ENCODE measurements around the gene SEC23B.
"Not testable (repeated sequence)": the region's sequence is repeated elsewhere in the genome, so short reads cannot be mapped to it uniquely, and the experiment has no call there.

The SEC23B gene

DNA sequence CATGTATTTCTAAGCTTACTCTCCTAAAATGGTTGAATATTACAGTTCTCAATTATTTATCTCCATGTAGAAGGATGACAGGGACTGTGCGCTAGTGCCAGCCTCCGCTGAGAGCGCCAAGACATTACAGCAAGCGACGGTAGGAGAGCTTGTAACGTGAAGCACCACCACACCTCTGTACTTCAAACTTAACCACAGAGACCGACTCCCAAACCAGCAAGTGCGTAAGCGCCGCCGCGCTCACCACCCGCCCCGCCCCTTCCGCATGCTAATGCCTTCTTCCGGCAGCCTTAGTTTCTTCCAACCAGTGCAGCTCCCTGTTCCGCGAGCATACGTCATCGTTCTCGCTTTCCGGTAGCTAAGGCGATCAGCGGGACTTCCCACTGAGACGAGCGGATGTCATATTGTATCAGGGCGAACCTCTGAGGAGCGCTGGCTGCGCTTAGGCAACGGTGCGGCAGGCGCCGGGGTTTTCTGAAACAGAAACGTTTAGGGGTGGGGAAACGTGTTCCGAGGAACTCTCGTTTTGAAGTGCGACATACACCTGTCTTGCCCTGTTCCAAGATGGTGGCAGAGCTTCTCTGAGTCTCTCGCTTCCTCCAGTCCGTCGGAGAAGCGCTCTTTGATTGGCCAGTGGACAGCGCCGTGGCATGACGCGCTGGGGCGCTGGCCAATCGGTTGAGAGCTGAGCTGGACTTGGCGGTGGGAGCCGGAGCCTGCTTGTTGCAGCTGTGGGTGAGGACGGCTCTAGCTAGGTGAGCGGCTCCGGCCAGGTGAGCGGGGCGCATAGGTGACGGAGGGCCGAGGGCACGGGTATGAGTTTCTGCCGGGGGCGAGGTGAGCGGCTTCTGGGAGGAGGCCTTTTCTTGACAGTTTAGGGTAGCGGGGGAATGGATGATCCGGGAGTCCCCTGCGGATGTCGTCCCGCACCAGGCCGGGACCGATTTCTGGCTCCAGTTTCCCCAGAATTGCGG is at the start of gene SEC23B:
TSS of gene SEC23B (plus strand) at position 723 of the 974 bp plus-strand sequence. CDS start 2,896 bp downstream, outside the sequence.
- peak; percentile 96 for DNase-seq (ENCODE audit: low read depth)

DNA sequence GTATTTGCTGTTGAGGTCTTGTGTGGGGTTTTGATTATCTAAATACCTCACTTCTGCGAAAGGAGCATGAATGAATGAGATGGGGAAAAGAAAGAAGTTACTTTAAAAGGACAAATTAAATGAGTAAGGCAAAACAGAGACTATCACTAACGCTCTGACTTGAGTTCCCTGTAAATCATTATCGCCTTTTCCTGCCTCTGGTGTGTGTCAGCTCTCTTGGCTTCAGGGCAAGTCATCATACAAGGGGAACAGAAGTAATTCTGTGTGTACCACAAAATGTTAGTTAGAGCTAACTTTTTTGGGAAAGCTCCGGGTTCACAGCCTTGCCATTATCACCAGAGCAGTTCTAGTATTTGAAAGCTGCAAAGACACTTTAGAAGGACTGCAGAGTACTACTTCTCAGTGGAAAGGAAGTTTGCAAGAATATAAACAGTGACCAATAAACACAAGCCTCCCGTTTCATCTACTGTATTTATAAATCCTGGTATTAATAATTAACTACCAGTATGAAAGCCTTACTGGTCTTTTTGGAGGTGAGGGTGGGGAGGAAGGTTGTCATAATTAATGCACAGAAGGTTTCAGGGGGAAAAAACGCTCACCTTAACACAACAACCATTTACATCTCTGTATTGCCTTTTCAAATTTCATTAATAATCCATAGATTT is 42.1 kb upstream of the SEC23B start:
- DNase-seq (ENCODE audit: low read depth) = no peak

DNA sequence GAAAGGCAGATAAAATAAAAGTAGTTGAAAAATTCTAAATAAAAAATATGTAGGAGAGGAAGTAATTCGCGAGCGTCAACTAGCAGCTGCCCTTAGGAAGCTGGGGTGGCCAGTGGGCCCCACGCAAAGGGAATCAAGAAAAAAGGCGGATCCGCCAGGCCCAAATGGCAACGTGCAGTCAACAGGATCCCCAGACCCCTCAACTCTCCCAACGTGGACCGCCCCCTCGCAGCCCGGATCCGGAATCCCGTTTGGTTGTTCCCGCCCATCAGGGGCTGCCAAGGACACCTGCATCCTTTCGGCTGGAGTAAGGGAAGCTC is 41.2 kb upstream of the SEC23B start:
- no peak for DNase-seq (ENCODE audit: low read depth)

DNA sequence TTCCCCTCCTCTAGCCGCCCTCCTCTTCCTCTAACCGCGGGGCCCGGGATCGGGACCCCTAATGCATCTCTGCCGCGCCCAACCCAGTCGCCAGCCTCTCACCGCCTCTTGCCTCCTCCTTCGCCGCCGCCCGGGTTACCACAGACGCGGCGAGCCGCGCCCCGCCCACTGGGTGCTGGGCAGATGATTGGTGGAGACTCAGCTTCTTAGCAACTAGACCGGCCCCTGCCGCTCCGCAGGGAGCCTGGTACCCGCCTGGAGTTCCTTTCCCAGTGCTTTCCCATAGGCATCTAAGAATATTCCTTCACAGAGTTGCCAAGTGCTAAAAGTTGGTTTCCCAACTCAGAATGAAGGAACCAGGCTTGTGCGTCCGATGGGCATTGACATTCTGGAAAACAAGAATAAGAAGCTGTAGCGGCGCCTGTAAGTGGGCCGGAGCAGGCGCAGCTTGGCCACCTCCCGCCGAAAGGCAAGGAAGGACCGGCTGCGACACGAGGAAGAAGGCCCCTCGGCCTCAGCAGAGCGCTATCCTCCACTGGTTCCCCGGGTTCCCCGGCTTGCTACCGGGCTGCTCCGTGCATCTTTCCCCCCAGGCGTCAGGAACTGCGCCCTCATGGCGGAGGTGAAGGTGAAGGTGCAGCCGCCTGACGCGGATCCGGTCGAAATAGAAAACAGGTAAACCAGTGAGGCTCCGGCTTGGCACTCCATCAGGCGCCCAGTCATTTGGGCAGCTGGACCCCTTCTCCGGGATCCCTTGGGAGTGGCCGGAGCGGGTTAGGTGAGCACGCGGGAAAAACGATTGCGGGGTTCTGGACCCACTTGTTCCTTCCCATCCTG is 40.6 kb upstream of the SEC23B start, which contains the start of the genes DZANK1 and POLR3F:
TSS of gene DZANK1 (minus strand) at position 137 of the 837 bp plus-strand sequence. CDS start 1,672 bp downstream, outside the sequence.
TSS of gene POLR3F (plus strand) at position 497 of the 837 bp plus-strand sequence. CDS start at position 614, 117 bp downstream.
- DNase-seq (ENCODE audit: low read depth) = peak; percentile 90

DNA sequence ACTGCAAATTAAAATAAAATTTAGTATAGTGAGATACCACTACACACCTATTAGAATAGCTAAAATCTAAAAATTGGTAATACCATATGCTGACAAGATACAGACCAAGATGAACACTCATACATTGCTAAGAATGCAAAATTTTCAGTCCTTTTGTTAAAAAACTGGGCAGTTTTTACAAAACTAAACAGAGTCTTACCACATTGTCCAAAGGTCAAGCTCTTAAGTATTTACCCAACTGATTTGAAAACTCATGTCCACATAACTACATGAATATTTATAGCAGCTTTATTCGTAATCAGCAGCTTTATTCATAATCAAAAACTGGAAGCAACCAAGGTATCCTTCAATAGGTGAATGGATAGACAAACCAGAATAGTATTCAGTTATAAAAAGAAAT is 30.5 kb upstream of the SEC23B start:
- no peak for DNase-seq (ENCODE audit: low read depth)

DNA sequence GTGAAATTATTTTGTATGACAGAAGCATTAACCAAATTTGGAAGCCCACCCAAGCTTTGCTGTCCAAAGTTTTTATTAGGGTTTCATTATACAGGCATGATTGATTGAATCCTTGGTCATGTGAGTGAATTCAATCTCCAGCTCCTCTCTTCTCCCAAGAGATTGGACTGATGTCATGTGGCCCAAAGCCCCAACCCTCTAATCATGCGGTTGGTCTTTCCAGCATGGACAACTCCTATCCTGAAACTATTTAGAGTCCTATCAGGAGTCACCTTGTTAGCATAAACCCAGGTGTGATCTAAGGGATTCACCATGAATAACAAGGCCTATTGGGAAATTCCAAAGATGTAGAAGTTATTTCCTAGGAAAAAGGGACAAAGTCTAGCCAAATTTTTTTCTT is 29.9 kb upstream of the SEC23B start:
- DNase-seq (ENCODE audit: low read depth) = no peak

DNA sequence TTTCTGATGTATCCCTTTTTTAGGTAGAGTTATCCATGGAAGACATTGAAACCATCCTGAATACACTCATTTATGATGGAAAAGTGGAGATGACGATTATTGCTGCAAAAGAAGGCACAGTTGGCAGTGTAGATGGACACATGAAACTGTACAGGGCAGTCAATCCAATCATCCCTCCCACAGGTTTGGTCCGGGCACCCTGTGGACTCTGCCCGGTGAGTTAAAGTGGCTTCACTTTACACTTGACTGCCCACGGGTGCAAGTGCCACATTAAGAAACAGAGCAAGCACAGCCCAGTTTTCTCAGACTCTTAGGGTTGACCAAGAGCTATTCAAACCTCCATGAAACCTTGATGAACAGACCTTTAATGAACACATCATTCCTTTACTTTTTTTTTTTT is 26.1 kb upstream of the SEC23B start:
- DNase-seq (ENCODE audit: low read depth) = no peak

DNA sequence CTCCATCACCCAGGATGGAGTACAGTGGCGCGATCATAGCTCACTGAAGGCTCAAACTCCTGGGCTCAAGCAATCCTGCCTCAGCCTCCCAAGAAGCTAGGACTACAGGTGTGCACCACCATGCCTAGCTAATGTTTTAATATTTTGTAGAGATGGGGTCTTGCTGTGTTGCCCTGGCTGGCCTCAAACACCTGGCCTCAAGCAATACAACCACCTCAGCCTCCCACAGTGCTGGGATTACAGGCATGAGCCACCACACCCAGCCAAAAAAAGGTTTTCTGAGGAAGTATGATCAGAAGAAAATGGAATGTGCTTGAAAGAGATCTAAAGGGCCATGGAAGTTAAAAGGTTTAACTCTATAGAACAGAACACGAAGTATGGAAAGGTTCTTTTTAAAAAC is 19.4 kb upstream of the SEC23B start:
- DNase-seq (ENCODE audit: low read depth) = no peak

DNA sequence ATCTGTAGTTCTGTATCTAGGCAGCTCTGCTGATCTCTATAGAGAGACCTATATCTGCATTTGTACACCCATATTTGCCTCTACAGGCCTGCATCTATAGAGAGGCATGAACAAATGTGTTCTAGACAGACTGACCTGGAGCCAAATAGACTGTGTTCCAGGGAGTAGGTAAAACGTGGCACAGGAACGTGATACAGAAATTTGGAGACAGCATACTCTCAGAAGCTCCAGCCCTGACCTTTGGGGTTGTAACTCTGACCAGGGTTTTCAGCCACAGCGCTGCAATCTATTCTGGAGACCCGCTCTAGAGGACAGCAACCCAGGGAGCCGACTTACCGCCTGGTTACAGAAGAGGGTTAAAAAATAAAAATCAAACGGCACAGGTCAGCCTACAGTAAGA is 11.7 kb upstream of the SEC23B start:
- no peak for DNase-seq (ENCODE audit: low read depth)

DNA sequence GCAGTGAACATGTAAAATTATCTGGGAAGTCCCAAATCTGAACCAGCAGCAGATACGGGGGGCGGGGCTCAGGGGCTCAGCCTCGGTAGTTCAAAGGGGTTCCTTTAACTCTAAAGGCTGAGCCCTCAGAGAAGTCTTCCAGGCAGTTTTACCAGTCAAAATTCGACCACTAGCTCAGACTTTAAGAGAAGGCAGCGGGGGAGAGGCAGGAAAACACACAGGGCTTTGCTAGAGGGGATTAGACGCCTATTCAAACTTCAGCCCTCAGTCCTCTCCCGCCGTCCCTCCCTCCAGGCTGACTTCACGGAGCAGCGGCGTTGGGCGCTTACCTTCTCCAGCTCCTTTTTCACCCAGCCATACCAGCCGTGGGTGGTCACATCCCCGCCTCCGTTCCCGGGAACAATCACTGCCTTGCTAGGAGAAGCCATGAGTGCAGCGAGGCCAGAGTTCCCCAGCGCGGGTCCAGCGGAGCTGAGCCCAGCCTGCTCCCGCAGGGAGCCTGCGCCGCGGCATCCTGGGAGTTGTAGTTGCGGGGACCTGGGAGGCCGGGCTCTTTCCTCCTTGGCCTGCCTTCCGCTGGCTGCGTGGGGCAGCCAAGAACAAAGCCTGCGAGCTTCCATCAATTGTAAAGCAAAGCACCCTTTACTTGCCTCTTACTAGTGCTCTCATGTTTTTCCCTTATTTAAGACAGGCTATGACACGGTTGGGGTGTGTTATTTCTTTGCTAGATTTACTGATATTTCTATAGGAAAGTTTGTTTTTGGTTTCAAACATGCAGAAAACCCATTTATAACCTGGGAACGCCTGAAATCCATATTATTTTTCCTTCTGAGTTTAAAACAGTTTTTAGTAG is 10.8 kb upstream of the SEC23B start, which contains the start of gene RBBP9:
TSS of gene RBBP9 (minus strand) at position 486 of the 853 bp plus-strand sequence. CDS start at position 428, 58 bp downstream.
- DNase-seq (ENCODE audit: low read depth) = peak; percentile 56

DNA sequence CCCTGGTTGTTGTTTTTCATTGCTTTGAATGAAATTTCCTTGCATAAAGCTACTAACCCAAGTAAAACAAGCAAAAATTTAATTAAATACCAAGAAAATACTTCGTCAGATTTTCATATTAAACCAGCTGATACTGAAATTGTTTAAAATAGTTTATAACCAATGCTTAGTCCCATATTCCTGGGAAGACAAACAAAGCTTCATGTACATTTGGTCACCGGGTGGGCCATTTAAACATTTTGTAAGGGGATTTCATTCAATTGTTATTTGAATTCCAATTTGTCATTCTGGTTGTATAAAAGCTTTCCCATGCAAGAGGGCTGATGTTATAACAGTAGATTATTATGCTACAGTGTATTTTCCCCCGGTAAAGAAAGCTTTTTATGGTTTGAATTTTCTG is 10.1 kb upstream of the SEC23B start:
- DNase-seq (ENCODE audit: low read depth) = no peak

DNA sequence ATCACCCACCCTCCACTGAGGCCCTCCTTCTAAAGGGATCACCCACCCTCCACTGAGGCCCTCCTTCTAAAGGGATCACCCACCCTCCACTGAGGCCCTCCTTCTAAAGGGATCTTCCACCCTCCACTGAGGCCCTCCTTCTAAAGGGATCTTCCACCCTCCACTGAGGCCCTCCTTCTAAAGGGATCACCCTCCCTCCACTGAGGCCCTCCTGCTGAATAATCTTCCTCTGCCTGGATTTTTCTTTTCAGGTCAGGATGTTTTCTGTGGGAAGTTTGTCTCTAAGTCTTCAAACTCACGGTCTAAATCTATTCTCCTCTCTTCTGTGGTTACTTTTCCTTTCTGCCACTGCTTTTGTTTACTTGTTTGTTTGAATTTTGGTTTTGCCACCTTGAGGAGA is 6.1 kb upstream of the SEC23B start:
- not testable (repeated sequence) for DNase-seq (ENCODE audit: low read depth)

DNA sequence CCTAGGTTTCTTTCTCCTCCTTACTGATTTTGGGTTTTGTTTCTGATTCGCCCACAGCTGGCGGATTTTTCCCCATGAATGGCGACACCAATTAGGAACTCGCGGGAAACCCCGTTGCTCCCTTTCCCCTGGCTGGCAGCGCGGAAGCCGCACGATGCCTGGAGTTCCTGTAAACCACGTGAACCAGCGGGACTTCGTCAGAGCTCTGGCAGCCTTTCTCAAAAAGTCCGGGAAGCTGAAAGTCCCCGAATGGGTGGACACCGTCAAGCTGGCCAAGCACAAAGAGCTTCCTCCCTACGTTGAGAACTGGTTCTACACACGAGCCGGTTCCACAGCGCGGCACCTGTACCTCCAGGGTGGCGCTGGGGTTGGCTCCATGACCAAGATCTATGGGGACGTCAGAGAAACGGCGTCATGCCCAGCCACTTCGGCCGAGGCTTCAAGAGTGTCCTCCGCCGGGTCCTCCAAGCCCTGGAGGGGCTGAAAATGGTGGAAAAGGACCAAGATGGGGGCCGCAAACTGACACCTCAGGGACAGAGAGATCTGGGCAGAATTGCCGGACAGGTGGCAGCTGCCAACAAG is 3.2 kb upstream of the SEC23B start:
- DNase-seq (ENCODE audit: low read depth) = no peak

DNA sequence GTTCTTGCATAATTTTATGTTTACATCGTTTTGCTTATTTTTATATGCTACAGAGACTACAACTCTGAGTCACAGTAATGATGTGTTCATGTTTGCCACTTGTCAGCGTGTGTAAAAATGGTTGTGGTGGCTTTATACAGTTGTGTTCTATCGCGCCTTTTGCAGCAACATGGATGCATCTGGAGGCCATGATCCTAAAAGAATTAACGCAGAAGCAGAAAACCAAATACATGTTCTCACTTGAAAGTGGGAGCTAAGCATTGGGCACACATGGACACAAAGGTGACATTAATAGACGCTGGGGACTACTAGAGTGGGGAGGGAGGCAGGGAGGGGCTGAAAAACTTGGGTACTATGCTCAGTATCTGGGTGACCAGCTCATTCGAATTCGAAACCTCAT is 996 bp upstream of the SEC23B start:
- no peak for DNase-seq (ENCODE audit: low read depth)

DNA sequence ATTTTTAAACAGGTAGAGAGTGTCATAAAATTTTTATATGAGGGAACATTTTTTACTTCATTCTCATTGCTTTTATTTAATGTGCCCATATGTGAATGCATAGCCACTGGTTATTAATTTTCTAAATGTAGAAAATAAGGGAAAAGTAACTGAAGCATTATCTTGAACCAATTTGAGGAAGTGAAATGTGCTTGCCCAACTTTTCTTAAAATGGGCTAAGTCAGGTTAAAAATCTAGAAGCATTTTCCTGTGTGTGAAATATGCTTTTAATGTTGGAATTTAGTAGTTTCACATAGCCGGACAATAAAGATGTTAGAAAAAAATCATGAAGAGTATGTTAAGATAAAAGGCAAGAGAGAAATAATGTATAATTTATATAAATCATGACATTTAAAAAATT is 3.8 kb downstream of the SEC23B start:
- DNase-seq (ENCODE audit: low read depth) = no peak

DNA sequence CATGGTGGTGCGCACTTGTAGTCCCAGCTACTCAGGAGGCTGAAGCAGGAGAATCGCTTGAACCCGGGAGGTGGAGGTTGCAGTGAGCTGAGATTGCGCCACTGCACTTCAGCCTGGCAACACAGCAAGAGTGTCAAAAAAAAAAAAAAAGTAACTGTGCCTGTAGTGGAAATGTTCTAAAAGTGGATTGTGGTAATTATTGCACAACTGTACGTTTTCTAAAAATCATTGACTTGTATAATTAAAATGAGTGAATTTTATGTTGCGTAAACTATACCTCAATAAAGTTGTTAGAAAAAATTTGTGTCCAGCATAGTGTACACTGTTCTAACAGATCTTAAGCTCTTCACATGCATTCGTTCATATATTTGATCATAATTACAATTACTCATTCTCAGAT is 5.5 kb downstream of the SEC23B start:
- DNase-seq (ENCODE audit: low read depth) = no peak

DNA sequence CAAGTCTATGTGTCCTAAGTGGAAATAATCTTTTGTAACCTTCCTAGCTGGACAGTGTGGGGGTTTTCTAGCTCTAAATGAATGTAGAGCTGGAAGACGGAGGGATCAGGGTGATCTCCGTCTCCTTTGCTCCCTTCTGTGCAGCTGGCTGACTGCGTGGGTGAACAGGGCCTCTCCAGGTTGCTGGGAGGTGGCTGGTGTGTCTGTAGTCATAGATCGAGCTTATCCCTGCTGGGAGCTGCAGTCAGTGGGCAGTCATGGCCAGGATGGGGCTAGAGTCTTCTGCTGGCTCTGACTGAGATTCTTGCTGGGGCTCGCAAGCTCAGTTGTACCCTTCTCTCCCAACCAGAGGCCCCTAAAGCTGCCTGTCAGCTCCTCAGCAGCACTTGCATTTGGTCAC is 6.4 kb downstream of the SEC23B start:
- DNase-seq (ENCODE audit: low read depth) = no peak

DNA sequence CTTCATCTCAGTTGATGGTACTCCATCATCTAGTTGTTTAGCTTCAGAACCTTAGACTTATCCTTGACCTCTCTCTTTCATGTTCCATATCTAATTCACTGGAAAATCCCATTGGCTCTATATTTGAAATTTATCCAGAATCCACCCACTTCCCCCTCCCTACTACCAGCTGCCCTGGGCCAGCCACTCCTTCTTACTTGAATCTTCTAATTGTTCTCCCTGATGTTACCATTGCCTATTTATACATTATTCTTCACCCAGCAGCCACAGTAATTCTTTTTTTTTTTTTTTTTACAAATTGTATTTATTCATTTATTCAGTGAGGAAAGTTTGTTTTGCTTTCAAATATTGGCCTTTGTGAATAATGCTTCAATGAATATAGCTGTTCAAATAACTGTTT is 8.2 kb downstream of the SEC23B start:
- DNase-seq (ENCODE audit: low read depth) = no peak

DNA sequence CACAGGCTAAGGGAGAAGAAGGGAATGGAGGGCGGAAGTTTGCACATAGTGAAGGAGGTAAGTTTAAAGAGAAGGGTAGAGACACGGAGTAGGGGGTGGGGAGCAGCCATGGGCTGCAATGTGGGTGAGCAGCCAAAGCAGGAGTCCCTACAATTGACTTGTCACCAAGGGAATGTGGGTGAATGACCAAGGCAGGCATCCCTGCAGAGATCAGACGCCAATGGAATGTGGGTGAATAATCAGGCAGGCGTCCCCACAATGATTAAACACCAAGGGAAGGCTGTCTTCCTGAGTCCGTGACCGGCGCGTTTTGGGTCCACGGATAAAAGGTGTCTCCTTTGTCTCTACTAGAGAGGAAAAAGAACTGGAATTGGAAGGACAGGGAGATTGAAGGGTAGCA is 14.3 kb downstream of the SEC23B start:
- not testable (repeated sequence) for DNase-seq (ENCODE audit: low read depth)

DNA sequence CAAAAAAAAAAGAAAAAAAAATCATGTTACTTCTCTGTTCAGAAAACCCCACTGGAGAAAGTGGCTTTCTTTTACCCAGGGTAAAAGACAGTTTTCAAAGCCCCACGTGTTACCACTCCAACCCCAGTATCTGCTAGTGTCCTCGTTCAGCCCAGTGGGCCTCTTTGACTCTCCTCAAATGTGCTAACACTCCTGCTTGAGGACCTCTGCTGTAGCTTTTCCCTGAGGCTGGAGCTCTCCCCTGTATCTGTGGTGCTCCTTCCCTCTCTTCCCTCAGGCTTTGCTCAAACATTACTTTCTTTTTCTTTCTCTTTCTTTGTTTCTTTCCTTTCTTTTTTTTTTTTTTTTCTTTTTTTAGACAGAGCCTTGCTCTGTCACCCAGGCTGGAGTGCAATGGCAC is 15.3 kb downstream of the SEC23B start:
- no peak for DNase-seq (ENCODE audit: low read depth)

DNA sequence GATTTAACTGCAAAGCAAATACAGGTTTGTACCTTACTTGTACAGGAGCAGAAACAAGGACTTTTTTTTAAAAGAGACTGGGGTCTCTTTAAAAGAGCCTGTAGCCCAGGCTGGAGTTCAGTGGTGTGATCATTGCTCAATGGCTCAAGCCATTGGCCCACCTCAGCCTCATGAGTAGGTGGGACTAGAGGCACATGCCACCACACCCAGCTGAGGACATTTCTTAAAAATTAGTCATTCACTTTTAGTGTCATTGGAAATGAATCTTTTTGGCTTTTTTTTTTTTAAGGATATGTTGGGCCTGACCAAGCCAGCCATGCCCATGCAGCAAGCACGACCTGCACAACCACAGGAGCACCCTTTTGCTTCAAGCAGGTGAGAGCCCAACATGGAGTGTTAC is 16.9 kb downstream of the SEC23B start:
- no peak for DNase-seq (ENCODE audit: low read depth)
